ENCODE data around the gene ATF6.

ATF6 gene

DNA sequence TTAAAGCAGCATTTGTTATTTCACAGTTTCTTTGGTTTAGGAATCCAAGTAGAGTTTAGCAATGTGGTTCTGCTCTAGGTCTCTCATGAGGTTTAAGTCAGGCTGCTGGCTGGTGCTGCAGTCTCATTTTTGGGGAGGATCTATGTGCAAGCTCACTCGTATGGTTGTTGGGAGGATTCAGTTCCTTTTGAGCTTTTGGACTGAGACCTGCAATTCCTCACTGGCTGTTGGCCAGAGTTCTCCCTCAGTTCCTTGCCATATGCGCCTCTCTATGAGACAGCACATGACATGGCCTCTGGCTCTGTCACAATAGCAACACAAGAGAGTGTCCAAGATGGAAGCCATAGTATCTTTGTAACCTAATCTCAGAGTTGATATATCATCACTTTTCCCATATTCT lies 166.5 kb downstream of the ATF6 start:
- no peak overlapping the region for H2AFZ ChIP-seq (ENCODE audit: low read depth, low read length)
- H3K4me1 ChIP-seq (ENCODE audit: insufficient read depth, low read length) = no peaks in the 10 kb centered on the region
- no peaks in the 10 kb centered on the region for H3K36me3 ChIP-seq (ENCODE audit: insufficient read depth, low read length)
- H3K4me3 ChIP-seq (ENCODE audit: low read length) = no peak overlapping the region
- H3K9me3 ChIP-seq (ENCODE audit: low read length) = no peaks in the 10 kb centered on the region
- no peaks in the 10 kb centered on the region for H3K27me3 ChIP-seq (ENCODE audit: insufficient read depth, low read length)

DNA sequence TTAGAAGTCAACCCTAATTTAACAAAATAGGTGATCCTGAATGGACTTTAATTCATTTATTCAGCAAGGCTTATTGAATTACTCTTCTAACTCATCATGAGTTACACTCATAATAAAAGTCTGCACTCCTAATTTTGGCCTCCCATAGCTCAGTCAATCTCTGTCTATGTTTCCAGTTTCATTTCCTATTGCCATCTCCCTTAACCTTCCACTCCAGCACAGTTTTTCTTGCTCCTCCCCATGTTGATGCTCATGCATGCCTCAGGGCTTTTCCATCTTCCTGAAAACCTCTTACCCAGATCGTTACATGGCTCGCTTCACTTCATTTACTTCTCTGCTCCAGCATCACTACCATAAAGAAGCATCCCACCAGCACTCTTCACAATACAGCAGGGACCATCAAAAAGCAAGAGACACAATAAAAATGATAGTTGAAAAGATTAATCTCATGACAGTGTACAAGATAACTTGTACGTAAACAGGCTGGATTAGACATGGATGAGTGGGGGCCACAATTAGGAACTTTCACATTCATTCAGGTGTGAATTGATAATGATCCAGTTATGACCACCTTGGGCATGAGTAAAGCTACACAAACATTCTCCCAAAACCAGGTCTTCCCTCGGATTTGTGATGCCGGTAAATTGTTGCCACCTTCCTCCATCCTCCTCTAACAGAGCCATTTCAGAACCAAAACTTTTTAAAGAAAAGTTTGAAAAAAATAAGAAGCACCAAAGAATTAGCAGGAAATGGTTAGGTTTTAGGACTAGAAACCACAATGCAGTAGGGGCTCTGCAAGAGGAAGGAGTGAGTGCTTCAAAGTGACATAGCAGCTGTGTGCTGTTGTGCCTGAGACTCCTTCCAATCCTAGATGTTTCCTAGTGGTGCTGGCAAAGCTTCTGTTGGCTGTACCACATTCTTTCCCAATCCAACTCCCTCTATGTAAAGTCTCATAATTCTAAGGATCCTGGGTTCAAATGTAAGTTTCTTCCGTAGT lies 167.8 kb downstream of the ATF6 start:
- Histone ChIP-seq H3K4me1 (ENCODE audit: insufficient read depth, low read length) (no peaks in the 10 kb centered on the region), H3K36me3 (ENCODE audit: insufficient read depth, low read length) (no peaks in the 10 kb centered on the region), H3K9me3 (ENCODE audit: low read length) (no peaks in the 10 kb centered on the region), H3K27me3 (ENCODE audit: insufficient read depth, low read length) (no peaks in the 10 kb centered on the region), H2AFZ (ENCODE audit: low read depth, low read length) (no peak overlapping the region), H3K4me3 (ENCODE audit: low read length) (no peak overlapping the region)

DNA sequence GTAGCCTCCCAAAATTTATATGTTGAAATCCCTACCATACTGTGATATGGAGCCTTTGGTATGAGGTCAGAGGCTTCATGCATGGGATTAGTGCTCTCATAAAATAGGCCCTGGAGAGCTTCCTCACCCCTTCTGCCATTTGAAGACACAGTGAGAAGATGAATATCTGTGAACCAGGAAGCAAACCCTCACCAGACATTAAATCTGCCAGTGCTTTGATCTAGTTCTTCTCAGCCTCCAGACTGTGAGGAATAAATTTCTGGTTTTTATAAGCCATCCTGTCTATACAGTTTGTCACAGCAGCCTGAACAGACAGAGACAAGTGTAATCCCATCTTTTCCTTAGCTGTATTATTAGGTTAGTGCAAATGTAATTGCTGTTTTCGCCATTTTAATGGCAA lies 169.1 kb downstream of the ATF6 start:
- Histone ChIP-seq H3K36me3 (ENCODE audit: insufficient read depth, low read length) (no peaks in the 10 kb centered on the region), H3K27me3 (ENCODE audit: insufficient read depth, low read length) (no peaks in the 10 kb centered on the region), H2AFZ (ENCODE audit: low read depth, low read length) (no peak overlapping the region), H3K9me3 (ENCODE audit: low read length) (no peaks in the 10 kb centered on the region), H3K4me3 (ENCODE audit: low read length) (no peak overlapping the region), H3K4me1 (ENCODE audit: insufficient read depth, low read length) (no peaks in the 10 kb centered on the region)

DNA sequence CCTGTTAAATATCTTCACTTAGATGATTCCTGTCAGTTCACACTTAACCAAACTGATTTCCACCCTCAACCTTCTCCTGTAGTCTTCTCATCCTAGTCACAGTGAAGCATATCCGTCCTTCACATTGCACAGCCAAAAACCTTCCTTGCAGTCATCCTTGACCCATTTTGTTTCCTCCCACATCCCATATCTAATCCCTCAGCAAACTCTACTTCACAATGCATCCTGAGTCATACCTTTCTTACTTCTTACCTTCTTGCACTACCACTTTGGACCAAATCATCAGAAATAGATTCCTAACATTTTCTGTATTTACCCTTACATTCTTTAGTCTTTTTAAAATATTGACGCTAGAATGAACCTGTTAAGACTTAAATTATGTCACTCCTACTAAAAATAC lies 170.7 kb downstream of the ATF6 start:
- H3K36me3 ChIP-seq (ENCODE audit: insufficient read depth, low read length) = no peaks in the 10 kb centered on the region
- H3K27me3 ChIP-seq (ENCODE audit: insufficient read depth, low read length) = no peaks in the 10 kb centered on the region
- H2AFZ ChIP-seq (ENCODE audit: low read depth, low read length) = no peak overlapping the region
- no peaks in the 10 kb centered on the region for H3K4me1 ChIP-seq (ENCODE audit: insufficient read depth, low read length)
- no peaks in the 10 kb centered on the region for H3K9me3 ChIP-seq (ENCODE audit: low read length)
- no peak overlapping the region for H3K4me3 ChIP-seq (ENCODE audit: low read length)

DNA sequence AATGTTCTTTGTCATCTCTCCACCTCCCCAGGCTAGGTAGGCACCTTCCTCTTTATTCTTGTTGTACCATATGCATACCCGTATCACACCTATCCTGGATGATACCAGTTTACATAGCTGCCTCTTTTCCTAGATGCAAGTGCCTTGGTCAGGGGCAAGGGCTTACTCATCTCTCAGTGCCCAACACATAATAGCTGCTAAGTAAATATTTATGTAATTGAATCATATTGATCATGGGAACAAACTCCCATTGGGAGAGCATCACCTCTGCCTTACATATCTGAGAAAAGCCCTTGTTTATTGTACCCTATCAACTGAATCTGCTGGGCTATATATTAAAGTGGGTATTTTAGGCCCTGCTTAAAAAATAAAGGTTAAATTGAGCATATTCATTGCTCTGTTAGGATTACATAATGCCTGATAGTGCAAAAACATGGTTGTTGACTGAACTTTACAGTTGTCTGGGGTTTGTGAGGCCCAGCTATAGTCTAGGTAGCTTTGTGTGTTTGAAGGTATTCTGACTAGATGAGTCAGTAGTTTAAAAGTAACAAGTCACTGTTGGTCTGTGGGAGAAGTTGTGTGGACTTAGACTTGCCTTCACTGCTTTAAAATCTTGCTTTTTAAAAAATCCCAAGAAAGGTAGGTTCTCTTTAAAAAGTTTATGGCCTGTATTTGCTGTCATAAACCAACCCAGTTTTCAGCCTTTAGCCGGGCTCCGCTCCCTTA lies 174.9 kb downstream of the ATF6 start:
- no peak overlapping the region for H2AFZ ChIP-seq (ENCODE audit: low read depth, low read length)
- H3K27me3 ChIP-seq (ENCODE audit: insufficient read depth, low read length) = no peaks in the 10 kb centered on the region
- H3K9me3 ChIP-seq (ENCODE audit: low read length) = no peaks in the 10 kb centered on the region
- peaks cover 2% of the 10 kb centered on the region for H3K4me1 ChIP-seq (ENCODE audit: insufficient read depth, low read length)
- no peak overlapping the region for H3K4me3 ChIP-seq (ENCODE audit: low read length)
- no peaks in the 10 kb centered on the region for H3K36me3 ChIP-seq (ENCODE audit: insufficient read depth, low read length)

DNA sequence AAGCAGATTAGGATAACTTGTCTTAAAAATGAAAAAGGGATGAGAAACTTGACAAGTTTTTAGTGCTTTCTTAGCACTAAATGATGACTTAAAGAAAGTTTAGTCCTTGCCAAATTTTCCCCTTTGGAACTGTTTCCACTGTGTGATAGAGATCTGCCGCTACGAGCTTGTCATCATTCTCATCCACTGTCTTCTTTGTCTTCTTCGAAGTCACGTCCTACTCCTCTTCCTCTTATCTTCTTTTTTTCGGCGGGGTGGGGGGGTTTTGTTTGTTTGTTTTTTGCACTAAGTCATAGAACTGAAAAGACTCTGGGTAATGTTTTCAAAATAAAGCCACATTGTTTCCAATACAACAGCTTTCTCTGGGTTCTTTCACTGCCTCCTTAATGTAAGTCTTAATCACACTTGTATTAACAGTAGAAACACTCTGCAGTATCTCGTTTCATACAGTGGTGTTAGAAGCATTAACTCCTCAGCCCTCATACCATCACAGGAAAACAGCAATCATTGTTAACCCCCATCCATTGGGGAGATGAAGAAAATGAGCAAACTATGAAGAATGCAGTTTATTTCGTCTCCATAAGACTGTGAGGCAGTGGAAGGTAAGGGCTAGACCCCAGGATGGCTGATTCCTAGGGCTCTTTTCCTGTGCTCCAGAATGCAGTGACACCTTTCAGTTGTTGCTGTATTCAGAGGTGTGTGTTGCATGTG lies 175.8 kb downstream of the ATF6 start:
- Histone ChIP-seq H3K36me3 (ENCODE audit: insufficient read depth, low read length) (no peaks in the 10 kb centered on the region), H3K27me3 (ENCODE audit: insufficient read depth, low read length) (no peaks in the 10 kb centered on the region), H2AFZ (ENCODE audit: low read depth, low read length) (no peak overlapping the region), H3K4me3 (ENCODE audit: low read length) (no peak overlapping the region), H3K9me3 (ENCODE audit: low read length) (no peaks in the 10 kb centered on the region), H3K4me1 (ENCODE audit: insufficient read depth, low read length) (peaks cover 10% of the 10 kb centered on the region)

DNA sequence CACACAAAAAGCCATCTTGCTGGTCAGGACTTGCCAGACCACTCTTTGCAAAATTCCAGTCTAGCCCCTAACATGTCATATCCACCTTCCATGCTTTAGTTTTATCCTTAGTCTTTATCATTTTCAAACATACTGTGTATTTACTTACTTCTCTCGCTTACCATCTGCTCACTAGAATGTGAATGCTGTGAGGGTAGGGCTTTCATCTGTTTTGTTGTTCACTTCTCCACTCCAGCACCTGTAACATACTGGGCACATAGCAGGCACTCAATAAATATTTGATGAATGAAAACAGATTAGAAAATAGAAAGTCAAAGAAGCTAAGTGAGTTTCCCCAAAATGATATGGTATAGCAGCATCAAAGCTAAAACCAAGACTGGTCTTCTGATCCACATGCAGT lies 177.6 kb downstream of the ATF6 start:
- peaks cover 16% of the 10 kb centered on the region for H3K4me1 ChIP-seq (ENCODE audit: insufficient read depth, low read length)
- no peak overlapping the region for H3K4me3 ChIP-seq (ENCODE audit: low read length)
- no peak overlapping the region for H2AFZ ChIP-seq (ENCODE audit: low read depth, low read length)
- no peaks in the 10 kb centered on the region for H3K9me3 ChIP-seq (ENCODE audit: low read length)
- no peaks in the 10 kb centered on the region for H3K27me3 ChIP-seq (ENCODE audit: insufficient read depth, low read length)
- H3K36me3 ChIP-seq (ENCODE audit: insufficient read depth, low read length) = no peaks in the 10 kb centered on the region

DNA sequence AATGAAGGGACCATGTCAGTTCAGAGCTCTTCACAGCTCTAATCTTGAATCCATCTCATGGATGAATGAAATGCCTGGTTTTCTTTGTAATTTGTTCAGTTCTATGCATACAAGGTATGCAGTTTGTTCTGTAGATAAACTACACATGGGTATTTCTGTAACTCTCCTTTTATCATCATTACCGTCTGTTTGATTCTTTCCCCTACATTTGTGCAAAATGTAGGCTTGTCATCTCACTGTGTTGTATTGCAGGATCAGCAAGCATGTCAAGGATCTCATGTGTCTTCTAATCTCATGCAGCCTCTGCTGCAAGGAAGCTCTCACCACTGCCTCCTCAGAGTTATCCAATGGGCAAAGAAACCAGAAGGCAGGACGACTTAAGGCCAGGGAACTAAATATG lies 178.3 kb downstream of the ATF6 start:
- H2AFZ ChIP-seq (ENCODE audit: low read depth, low read length) = no peak overlapping the region
- no peak overlapping the region for H3K4me3 ChIP-seq (ENCODE audit: low read length)
- H3K4me1 ChIP-seq (ENCODE audit: insufficient read depth, low read length) = peaks cover 16% of the 10 kb centered on the region
- H3K9me3 ChIP-seq (ENCODE audit: low read length) = no peaks in the 10 kb centered on the region
- no peaks in the 10 kb centered on the region for H3K27me3 ChIP-seq (ENCODE audit: insufficient read depth, low read length)
- no peaks in the 10 kb centered on the region for H3K36me3 ChIP-seq (ENCODE audit: insufficient read depth, low read length)

DNA sequence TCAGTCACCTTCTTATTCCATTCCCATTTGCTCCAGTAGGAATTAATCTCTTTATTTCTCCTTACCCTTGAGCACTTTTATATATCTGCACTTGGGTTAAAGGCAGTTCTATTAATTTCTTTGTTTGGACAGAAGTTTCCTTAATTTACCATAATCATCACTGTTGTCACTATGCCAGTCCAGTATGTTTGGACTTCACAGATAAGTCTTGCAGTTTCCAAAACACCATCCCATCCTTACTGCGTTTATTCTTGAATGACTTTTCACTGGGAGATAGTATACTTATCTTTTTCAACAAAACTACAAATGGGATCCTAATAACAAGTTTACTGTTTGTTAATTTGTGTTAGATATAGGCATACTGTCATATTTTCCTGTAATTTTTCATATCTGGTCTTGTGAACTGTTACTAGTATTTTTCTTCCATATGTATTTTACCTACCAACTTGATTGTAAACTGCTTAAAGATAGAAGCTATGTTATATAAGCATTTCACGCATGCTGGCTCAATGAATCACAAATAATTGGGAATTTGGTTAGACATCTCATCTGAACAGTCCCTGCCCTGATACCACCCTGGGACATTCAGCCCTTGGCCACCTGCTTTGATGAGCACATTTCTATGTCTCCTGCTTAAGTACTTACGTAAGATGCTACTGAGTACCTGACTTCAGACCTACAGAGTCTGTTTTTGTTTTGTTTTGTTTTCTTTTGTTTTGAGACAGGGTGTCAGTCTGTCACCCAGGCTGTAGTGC lies 179.4 kb downstream of the ATF6 start:
- Histone ChIP-seq H3K27me3 (ENCODE audit: insufficient read depth, low read length) (no peaks in the 10 kb centered on the region), H3K4me3 (ENCODE audit: low read length) (no peak overlapping the region)

DNA sequence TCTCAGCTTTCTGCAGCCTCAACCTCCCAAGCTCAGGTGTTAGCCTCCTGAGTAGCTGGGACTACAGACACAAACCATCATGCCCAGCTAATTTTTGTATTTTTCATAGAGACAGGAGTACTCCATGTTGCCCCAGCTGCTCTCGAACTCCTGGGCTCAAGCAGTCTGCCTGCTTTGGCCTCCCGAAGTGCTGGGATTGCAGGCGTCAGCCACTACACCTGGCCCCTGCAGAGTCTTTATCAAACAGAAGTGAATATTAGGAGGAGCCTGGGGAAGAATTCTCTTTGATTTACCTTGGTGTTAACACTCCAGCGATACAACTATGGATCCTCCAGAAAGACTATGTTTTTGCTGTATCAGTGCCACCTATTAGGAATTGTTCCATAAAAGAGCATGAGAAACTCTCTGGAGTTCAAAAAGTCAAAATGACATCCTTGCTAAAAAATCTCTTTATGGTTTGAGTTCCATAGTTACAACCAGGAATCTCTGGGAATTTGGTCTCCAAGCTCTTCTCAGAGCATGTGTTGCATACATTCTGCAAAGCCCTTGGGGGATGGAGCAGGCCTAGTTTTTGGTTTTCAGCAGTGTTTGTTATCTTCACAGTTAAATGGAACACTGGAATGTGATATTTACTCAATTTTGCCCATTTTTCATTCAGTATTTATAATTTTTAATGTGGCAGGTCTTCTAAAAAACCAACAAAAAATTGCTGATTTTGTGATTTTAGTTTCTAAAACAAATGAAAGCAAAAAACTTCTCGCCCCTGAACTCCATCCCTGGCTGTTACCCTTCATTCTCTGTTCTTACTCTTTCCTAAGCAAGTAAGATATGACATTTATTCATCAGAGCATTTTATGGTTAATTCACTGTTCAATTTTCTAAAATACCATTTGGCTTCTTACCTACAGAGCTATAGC lies 180.2 kb downstream of the ATF6 start:
- H3K27me3 ChIP-seq (ENCODE audit: insufficient read depth, low read length) = no peaks in the 10 kb centered on the region
- H2AFZ ChIP-seq (ENCODE audit: low read depth, low read length) = no peak overlapping the region
- H3K9me3 ChIP-seq (ENCODE audit: low read length) = no peaks in the 10 kb centered on the region
- H3K4me1 ChIP-seq (ENCODE audit: insufficient read depth, low read length) = peaks cover 16% of the 10 kb centered on the region
- no peaks in the 10 kb centered on the region for H3K36me3 ChIP-seq (ENCODE audit: insufficient read depth, low read length)
- no peak overlapping the region for H3K4me3 ChIP-seq (ENCODE audit: low read length)

More for the DNA sequence above, 179.4 kb downstream of the ATF6 start:
- Histone ChIP-seq H3K4me1 (ENCODE audit: insufficient read depth, low read length) (peaks cover 16% of the 10 kb centered on the region), H3K36me3 (ENCODE audit: insufficient read depth, low read length) (no peaks in the 10 kb centered on the region), H3K9me3 (ENCODE audit: low read length) (no peaks in the 10 kb centered on the region), H2AFZ (ENCODE audit: low read depth, low read length) (no peak overlapping the region)

DNA sequence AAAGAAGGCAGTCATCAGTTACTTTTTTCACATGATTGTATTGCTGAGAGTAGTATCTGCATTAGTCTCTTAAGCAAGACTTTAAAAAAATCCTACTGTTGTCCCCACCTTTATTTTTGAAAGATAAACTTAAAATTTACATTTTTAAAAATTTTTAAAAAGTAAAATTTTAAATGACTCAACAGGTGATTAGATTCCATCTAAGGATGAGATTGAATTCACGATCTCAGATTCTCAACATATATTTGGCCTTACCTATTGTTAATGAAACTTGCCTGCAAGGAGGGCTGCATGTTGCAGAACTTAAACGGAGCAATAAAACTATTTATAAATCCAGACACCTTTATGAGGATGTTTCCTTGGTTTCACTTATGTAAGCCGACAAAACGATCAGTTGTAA lies 182.3 kb downstream of the ATF6 start:
- Histone ChIP-seq H3K9me3 (ENCODE audit: low read length) (no peaks in the 10 kb centered on the region), H2AFZ (ENCODE audit: low read depth, low read length) (no peak overlapping the region), H3K4me1 (ENCODE audit: insufficient read depth, low read length) (peaks cover 16% of the 10 kb centered on the region), H3K4me3 (ENCODE audit: low read length) (no peak overlapping the region), H3K27me3 (ENCODE audit: insufficient read depth, low read length) (no peaks in the 10 kb centered on the region), H3K36me3 (ENCODE audit: insufficient read depth, low read length) (no peaks in the 10 kb centered on the region)

DNA sequence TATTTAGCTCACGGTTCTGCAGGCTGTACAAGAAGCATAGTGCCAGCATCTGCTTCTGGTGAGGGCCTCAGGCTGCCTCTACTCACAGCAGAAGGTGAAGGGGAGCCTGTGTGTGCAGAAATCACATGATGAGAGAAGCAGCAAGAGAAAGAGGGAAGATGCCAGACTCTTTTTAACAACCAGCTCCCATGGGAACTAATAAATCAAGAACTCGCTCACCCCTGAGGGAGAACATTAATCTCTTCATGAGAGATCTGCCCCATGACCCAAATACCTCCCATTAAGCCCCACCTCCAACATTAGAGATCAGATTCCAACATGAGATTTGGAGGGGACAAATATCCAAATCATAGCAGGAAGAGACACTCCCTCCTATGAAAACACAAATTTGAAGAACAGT lies 183.4 kb downstream of the ATF6 start:
- no peaks in the 10 kb centered on the region for H3K36me3 ChIP-seq (ENCODE audit: insufficient read depth, low read length)
- H3K4me1 ChIP-seq (ENCODE audit: insufficient read depth, low read length) = peaks cover 16% of the 10 kb centered on the region
- H3K27me3 ChIP-seq (ENCODE audit: insufficient read depth, low read length) = no peaks in the 10 kb centered on the region
- no peak overlapping the region for H3K4me3 ChIP-seq (ENCODE audit: low read length)
- H2AFZ ChIP-seq (ENCODE audit: low read depth, low read length) = no peak overlapping the region
- no peaks in the 10 kb centered on the region for H3K9me3 ChIP-seq (ENCODE audit: low read length)
